Measurements from ENCODE around the gene GSTA4.

Gene GSTA4

GRCh38 chr6:53029761-53030160 is 34.7 kb upstream of the GSTA4 start:
- Histone ChIP-seq H3K4me1 (ENCODE audit: control insufficient read depth, insufficient read depth, low read length) (no peaks in the 10 kb centered on the region), H3K9ac (ENCODE audit: low read depth, low read length) (no peak overlapping the region), H3K9me3 (ENCODE audit: control insufficient read depth, insufficient read depth, low read length) (no peaks in the 10 kb centered on the region), H3K27me3 (ENCODE audit: control insufficient read depth, insufficient read depth, low read length) (no peaks in the 10 kb centered on the region), H3K36me3 (ENCODE audit: control insufficient read depth, insufficient read depth, low read length) (no peaks in the 10 kb centered on the region), H3K4me3 (ENCODE audit: low read depth, low read length) (no peak overlapping the region)

- Histone ChIP-seq H3K36me3 (ENCODE audit: control insufficient read depth, insufficient read depth, low read length) (no peaks in the 10 kb centered on the region), H3K4me3 (ENCODE audit: low read depth, low read length) (no peak overlapping the region), H3K27me3 (ENCODE audit: control insufficient read depth, insufficient read depth, low read length) (no peaks in the 10 kb centered on the region), H3K9me3 (ENCODE audit: control insufficient read depth, insufficient read depth, low read length) (no peaks in the 10 kb centered on the region), H3K9ac (ENCODE audit: low read depth, low read length) (no peak overlapping the region), H3K4me1 (ENCODE audit: control insufficient read depth, insufficient read depth, low read length) (no peaks in the 10 kb centered on the region)
These were observed 34.2 kb upstream of the GSTA4 start for GRCh38 chr6:53029257-53029656.

GRCh38 chr6:53028467-53028866 is 33.4 kb upstream of the GSTA4 start:
- H3K4me1 ChIP-seq (ENCODE audit: control insufficient read depth, insufficient read depth, low read length), result no peaks in the 10 kb centered on the region
- H3K4me3 ChIP-seq (ENCODE audit: low read depth, low read length), result no peak overlapping the region
- no peaks in the 10 kb centered on the region for H3K36me3 ChIP-seq (ENCODE audit: control insufficient read depth, insufficient read depth, low read length)
- H3K9ac ChIP-seq (ENCODE audit: low read depth, low read length), result no peak overlapping the region
- H3K9me3 ChIP-seq (ENCODE audit: control insufficient read depth, insufficient read depth, low read length), result no peaks in the 10 kb centered on the region
- H3K27me3 ChIP-seq (ENCODE audit: control insufficient read depth, insufficient read depth, low read length), result no peaks in the 10 kb centered on the region

GRCh38 chr6:53027131-53027718 is 32.1 kb upstream of the GSTA4 start:
- Histone ChIP-seq H3K4me1 (ENCODE audit: control insufficient read depth, insufficient read depth, low read length) (no peaks in the 10 kb centered on the region), H3K9me3 (ENCODE audit: control insufficient read depth, insufficient read depth, low read length) (no peaks in the 10 kb centered on the region), H3K36me3 (ENCODE audit: control insufficient read depth, insufficient read depth, low read length) (no peaks in the 10 kb centered on the region), H3K9ac (ENCODE audit: low read depth, low read length) (no peak overlapping the region), H3K27me3 (ENCODE audit: control insufficient read depth, insufficient read depth, low read length) (no peaks in the 10 kb centered on the region), H3K4me3 (ENCODE audit: low read depth, low read length) (no peak overlapping the region)

- no peaks in the 10 kb centered on the region for H3K36me3 ChIP-seq (ENCODE audit: control insufficient read depth, insufficient read depth, low read length)
- H3K27me3 ChIP-seq (ENCODE audit: control insufficient read depth, insufficient read depth, low read length), result no peaks in the 10 kb centered on the region
- H3K4me1 ChIP-seq (ENCODE audit: control insufficient read depth, insufficient read depth, low read length), result no peaks in the 10 kb centered on the region
- H3K4me3 ChIP-seq (ENCODE audit: low read depth, low read length), result no peak overlapping the region
- H3K9ac ChIP-seq (ENCODE audit: low read depth, low read length), result no peak overlapping the region
- H3K9me3 ChIP-seq (ENCODE audit: control insufficient read depth, insufficient read depth, low read length), result no peaks in the 10 kb centered on the region
These were observed 31.4 kb upstream of the GSTA4 start for GRCh38 chr6:53026526-53026925.

GRCh38 chr6:53023323-53023722 is 28.2 kb upstream of the GSTA4 start:
- H3K4me1 ChIP-seq (ENCODE audit: control insufficient read depth, insufficient read depth, low read length), result no peaks in the 10 kb centered on the region
- H3K36me3 ChIP-seq (ENCODE audit: control insufficient read depth, insufficient read depth, low read length), result no peaks in the 10 kb centered on the region
- H3K27me3 ChIP-seq (ENCODE audit: control insufficient read depth, insufficient read depth, low read length), result no peaks in the 10 kb centered on the region
- H3K9ac ChIP-seq (ENCODE audit: low read depth, low read length), result no peak overlapping the region
- H3K9me3 ChIP-seq (ENCODE audit: control insufficient read depth, insufficient read depth, low read length), result no peaks in the 10 kb centered on the region
- H3K4me3 ChIP-seq (ENCODE audit: low read depth, low read length), result no peak overlapping the region

GRCh38 chr6:53020005-53020744 is 25.1 kb upstream of the GSTA4 start:
- no peak overlapping the region for H3K9ac ChIP-seq (ENCODE audit: low read depth, low read length)
- H3K27me3 ChIP-seq (ENCODE audit: control insufficient read depth, insufficient read depth, low read length), result no peaks in the 10 kb centered on the region
- no peaks in the 10 kb centered on the region for H3K4me1 ChIP-seq (ENCODE audit: control insufficient read depth, insufficient read depth, low read length)
- no peaks in the 10 kb centered on the region for H3K9me3 ChIP-seq (ENCODE audit: control insufficient read depth, insufficient read depth, low read length)
- H3K4me3 ChIP-seq (ENCODE audit: low read depth, low read length), result no peak overlapping the region
- peaks cover 5% of the 10 kb centered on the region for H3K36me3 ChIP-seq (ENCODE audit: control insufficient read depth, insufficient read depth, low read length)

GRCh38 chr6:53018446-53018845 is 23.4 kb upstream of the GSTA4 start:
- Histone ChIP-seq H3K36me3 (ENCODE audit: control insufficient read depth, insufficient read depth, low read length) (peaks cover 9% of the 10 kb centered on the region), H3K9ac (ENCODE audit: low read depth, low read length) (no peak overlapping the region), H3K4me3 (ENCODE audit: low read depth, low read length) (no peak overlapping the region), H3K4me1 (ENCODE audit: control insufficient read depth, insufficient read depth, low read length) (no peaks in the 10 kb centered on the region), H3K9me3 (ENCODE audit: control insufficient read depth, insufficient read depth, low read length) (no peaks in the 10 kb centered on the region), H3K27me3 (ENCODE audit: control insufficient read depth, insufficient read depth, low read length) (no peaks in the 10 kb centered on the region)

- H3K36me3 ChIP-seq (ENCODE audit: control insufficient read depth, insufficient read depth, low read length), result peaks cover 12% of the 10 kb centered on the region
These were observed 20.4 kb upstream of the GSTA4 start for GRCh38 chr6:53015486-53015885.

GRCh38 chr6:53014744-53015143 is 19.7 kb upstream of the GSTA4 start:
- H3K27me3 ChIP-seq (ENCODE audit: control insufficient read depth, insufficient read depth, low read length), result no peaks in the 10 kb centered on the region
- H3K4me1 ChIP-seq (ENCODE audit: control insufficient read depth, insufficient read depth, low read length), result no peaks in the 10 kb centered on the region
- H3K9ac ChIP-seq (ENCODE audit: low read depth, low read length), result no peak overlapping the region
- no peaks in the 10 kb centered on the region for H3K9me3 ChIP-seq (ENCODE audit: control insufficient read depth, insufficient read depth, low read length)
- H3K4me3 ChIP-seq (ENCODE audit: low read depth, low read length), result no peak overlapping the region
- H3K36me3 ChIP-seq (ENCODE audit: control insufficient read depth, insufficient read depth, low read length), result peaks cover 14% of the 10 kb centered on the region

More at GRCh38 chr6:53015486-53015885, 20.4 kb upstream of the GSTA4 start:
- no peak overlapping the region for H3K4me3 ChIP-seq (ENCODE audit: low read depth, low read length)
- no peaks in the 10 kb centered on the region for H3K27me3 ChIP-seq (ENCODE audit: control insufficient read depth, insufficient read depth, low read length)
- H3K4me1 ChIP-seq (ENCODE audit: control insufficient read depth, insufficient read depth, low read length), result no peaks in the 10 kb centered on the region
- no peaks in the 10 kb centered on the region for H3K9me3 ChIP-seq (ENCODE audit: control insufficient read depth, insufficient read depth, low read length)
- H3K9ac ChIP-seq (ENCODE audit: low read depth, low read length), result no peak overlapping the region

GRCh38 chr6:53014063-53014462 is 19.0 kb upstream of the GSTA4 start:
- peaks cover 19% of the 10 kb centered on the region for H3K36me3 ChIP-seq (ENCODE audit: control insufficient read depth, insufficient read depth, low read length)
- no peaks in the 10 kb centered on the region for H3K27me3 ChIP-seq (ENCODE audit: control insufficient read depth, insufficient read depth, low read length)
- H3K9ac ChIP-seq (ENCODE audit: low read depth, low read length), result no peak overlapping the region
- no peak overlapping the region for H3K4me3 ChIP-seq (ENCODE audit: low read depth, low read length)
- no peaks in the 10 kb centered on the region for H3K9me3 ChIP-seq (ENCODE audit: control insufficient read depth, insufficient read depth, low read length)
- H3K4me1 ChIP-seq (ENCODE audit: control insufficient read depth, insufficient read depth, low read length), result no peaks in the 10 kb centered on the region

- H3K9me3 ChIP-seq (ENCODE audit: control insufficient read depth, insufficient read depth, low read length), result no peaks in the 10 kb centered on the region
- H3K4me3 ChIP-seq (ENCODE audit: low read depth, low read length), result no peak overlapping the region
- H3K9ac ChIP-seq (ENCODE audit: low read depth, low read length), result no peak overlapping the region
- no peaks in the 10 kb centered on the region for H3K4me1 ChIP-seq (ENCODE audit: control insufficient read depth, insufficient read depth, low read length)
- peaks cover 20% of the 10 kb centered on the region for H3K36me3 ChIP-seq (ENCODE audit: control insufficient read depth, insufficient read depth, low read length)
- H3K27me3 ChIP-seq (ENCODE audit: control insufficient read depth, insufficient read depth, low read length), result no peaks in the 10 kb centered on the region
These were observed 16.9 kb upstream of the GSTA4 start for GRCh38 chr6:53011979-53012378.

Data from iPS-15b (cell line).